ENCODE measurements around the gene PROCA1.

DNA sequence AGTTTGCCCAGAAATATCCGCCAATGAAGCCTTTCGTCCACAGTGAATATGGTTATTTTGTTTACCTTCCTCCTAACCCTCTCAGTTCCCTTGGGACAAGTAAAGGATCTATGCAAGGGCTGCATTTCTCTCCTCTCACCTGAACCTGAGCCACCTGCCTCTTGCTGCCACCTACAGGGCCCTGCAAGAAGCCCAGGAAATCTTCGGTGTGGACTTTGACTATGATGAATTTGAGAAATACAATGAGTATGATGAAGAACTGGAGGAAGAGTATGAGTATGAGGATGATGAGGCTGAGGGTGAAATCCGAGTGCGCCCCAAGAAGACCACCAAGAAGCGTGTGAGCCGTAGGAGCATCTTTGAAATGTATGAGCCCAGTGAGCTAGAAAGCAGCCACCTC lies 35.7 kb downstream of the PROCA1 start:
- TF ChIP-seq POLR2A (IDR thresholded peaks at IDR 0.05; ENCODE audit: low read depth, low read length) (no peak), TAF1 (IDR thresholded peaks at IDR 0.05; ENCODE audit: low read depth, low read length) (no peak), POLR2AphosphoS5 (IDR thresholded peaks at IDR 0.05; ENCODE audit: low read depth, low read length) (no peak)
